Smooth muscle cell (in vitro differentiated cells): Measurements from ENCODE around the gene ALKBH5. TPM values are rescaled to one million over a fixed set of nuclear protein-coding genes. Genes with fewer than 3 reads are reported as not detected.

ENCODE experiments used
- DNase-seq: peaks from one replicate; lab custom pipeline; 2025; ENCODE audit not compliant: unreplicated experiment; lab: John Stamatoyannopoulos, UW
- H2AFZ ChIP-seq: fragments of 200-600 bp; sonication (generic); 2 replicates; pipeline ENCODE4 v1.6.0; 2016; ENCODE audit warnings: antibody characterized with exemption, low read depth, mild to moderate bottlenecking
- H3F3A ChIP-seq: fragments of 200-600 bp; sonication (generic); 2 replicates; pipeline ENCODE4 v1.6.0; 2017; ENCODE audit warnings: antibody characterized with exemption, low read depth
- H3K27ac ChIP-seq: fragments of 200-600 bp; sonication (generic); 2 replicates; pipeline ENCODE4 v1.5.1; 2016; ENCODE audit warnings: low read depth, mild to moderate bottlenecking
- H3K27me3 ChIP-seq: fragments of 200-600 bp; sonication (generic); 2 replicates; pipeline ENCODE4 v1.6.1; 2016; ENCODE audit warnings: low read depth, mild to moderate bottlenecking
- H3K36me3 ChIP-seq: fragments of 200-600 bp; sonication (generic); 2 replicates; pipeline ENCODE4 v1.5.1; 2016; ENCODE audit warnings: low read depth
- H3K4me1 ChIP-seq: fragments of 200-600 bp; sonication (generic); 2 replicates; pipeline ENCODE4 v1.5.1; 2016; ENCODE audit warnings: low read depth
- H3K4me2 ChIP-seq: fragments of 200-600 bp; sonication (generic); 2 replicates; pipeline ENCODE4 v1.6.0; 2016; ENCODE audit warnings: mild to moderate bottlenecking
- H3K4me3 ChIP-seq: fragments of 200-600 bp; sonication (generic); 2 replicates; pipeline ENCODE4 v1.5.1; 2016; ENCODE audit warnings: mild to moderate bottlenecking
- H3K79me2 ChIP-seq: fragments of 200-600 bp; sonication (generic); 2 replicates; pipeline ENCODE4 v1.6.0; 2016; ENCODE audit warnings: low read depth, mild to moderate bottlenecking
- H3K9ac ChIP-seq: fragments of 200-600 bp; sonication (generic); 2 replicates; pipeline ENCODE4 v1.6.0; 2016; ENCODE audit warnings: low read depth
- H3K9me3 ChIP-seq: fragments of 200-600 bp; sonication (generic); replicated peaks from 2 replicates; pipeline ENCODE4 v1.5.1; 2016; ENCODE audit warnings: low read depth
- H4K20me1 ChIP-seq: fragments of 200-600 bp; sonication (generic); 2 replicates; pipeline ENCODE4 v1.6.0; 2016; ENCODE audit warnings: low read depth
- WGBS: methylation state at CpG from one replicate; pipeline ENCODE4 v1.1.7; 2016; ENCODE audit warnings: low lambda C conversion rate; 5-methylcytosine and 5-hydroxymethylcytosine counted together
- polyA plus RNA-seq: library from polyadenylated mRNA; unstranded; fragments of >200 nt; fragmentation: Nextera tagmentation; extraction: Ambion mirVana; gene quantifications from 2 replicates; pipeline ENCODE4 v1.2.1, GENCODE V29; 2016
- total RNA-seq: library from RNA; depleted of rRNA; stranded (reverse); fragments of >200 nt; gene quantifications from 2 replicates; pipeline ENCODE4 v1.2.3, GENCODE V29; 2014
- TF ChIP-seq, protein P1 (sequence below): fragments of 200-600 bp; sonication (generic); IDR thresholded peaks from 2 replicates; pipeline ENCODE4 v1.5.1; 2017; ENCODE audit warnings: borderline replicate concordance, mild to moderate bottlenecking, antibody characterized with exemption; ENCODE audit not compliant: insufficient read depth, poor library complexity, severe bottlenecking

ALKBH5 gene
- total and polyA plus RNA-seq, 2 experiments from 2014 or later, result 93.1 to 119 TPM

- TF ChIP-seq, protein P1, sequence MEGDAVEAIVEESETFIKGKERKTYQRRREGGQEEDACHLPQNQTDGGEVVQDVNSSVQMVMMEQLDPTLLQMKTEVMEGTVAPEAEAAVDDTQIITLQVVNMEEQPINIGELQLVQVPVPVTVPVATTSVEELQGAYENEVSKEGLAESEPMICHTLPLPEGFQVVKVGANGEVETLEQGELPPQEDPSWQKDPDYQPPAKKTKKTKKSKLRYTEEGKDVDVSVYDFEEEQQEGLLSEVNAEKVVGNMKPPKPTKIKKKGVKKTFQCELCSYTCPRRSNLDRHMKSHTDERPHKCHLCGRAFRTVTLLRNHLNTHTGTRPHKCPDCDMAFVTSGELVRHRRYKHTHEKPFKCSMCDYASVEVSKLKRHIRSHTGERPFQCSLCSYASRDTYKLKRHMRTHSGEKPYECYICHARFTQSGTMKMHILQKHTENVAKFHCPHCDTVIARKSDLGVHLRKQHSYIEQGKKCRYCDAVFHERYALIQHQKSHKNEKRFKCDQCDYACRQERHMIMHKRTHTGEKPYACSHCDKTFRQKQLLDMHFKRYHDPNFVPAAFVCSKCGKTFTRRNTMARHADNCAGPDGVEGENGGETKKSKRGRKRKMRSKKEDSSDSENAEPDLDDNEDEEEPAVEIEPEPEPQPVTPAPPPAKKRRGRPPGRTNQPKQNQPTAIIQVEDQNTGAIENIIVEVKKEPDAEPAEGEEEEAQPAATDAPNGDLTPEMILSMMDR, result no peak
- no peak overlapping the region for H3K4me3 ChIP-seq
Observed at GRCh38 chr17:18190628-18191235, 7.1 kb downstream of the ALKBH5 start.

DNA sequence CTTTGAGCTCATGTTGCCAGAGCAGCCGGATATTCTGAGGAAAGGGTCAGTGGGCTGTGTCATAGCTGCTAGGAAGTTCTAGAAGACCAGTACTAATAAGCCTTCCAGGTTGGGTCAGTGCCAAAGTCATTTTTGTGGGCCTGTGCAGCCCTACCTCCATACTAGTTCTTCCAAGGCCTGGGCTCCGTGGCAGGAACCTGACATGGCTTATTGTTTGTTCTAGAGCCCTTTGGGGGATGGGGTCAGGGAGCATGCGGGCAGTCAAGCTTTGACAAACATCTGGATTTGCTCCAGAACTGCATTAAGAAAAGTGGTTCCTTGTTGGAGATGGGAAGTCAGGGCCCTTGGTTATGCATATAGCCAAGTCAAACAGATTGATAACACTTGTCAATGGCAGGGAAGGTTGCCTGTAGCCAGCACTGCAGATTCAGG lies 7.6 kb downstream of the ALKBH5 start:
- Histone ChIP-seq H3K36me3 (peaks cover 4% of the 10 kb centered on the region), H3K9ac (no peak overlapping the region), H3F3A (peaks cover 15% of the 10 kb centered on the region), H2AFZ (no peak overlapping the region), H3K4me2 (peak overlapping the region; percentile 49), H3K79me2 (peaks cover 98% of the 10 kb centered on the region), H4K20me1 (peaks cover 100% of the 10 kb centered on the region), H3K9me3 (no peaks in the 10 kb centered on the region), H3K4me3 (no peak overlapping the region), H3K27ac (no peak overlapping the region), H3K27me3 (no peaks in the 10 kb centered on the region), H3K4me1 (peaks cover 19% of the 10 kb centered on the region)
- WGBS, result 64% methylated on average over 3 of the region's 3 CpGs
- TF ChIP-seq, protein P1, result no peak
- DNase-seq, result no peak

More at GRCh38 chr17:18190628-18191235, 7.1 kb downstream of the ALKBH5 start:
- DNase-seq, result no peak
- Histone ChIP-seq H3K9me3 (no peaks in the 10 kb centered on the region), H2AFZ (no peak overlapping the region), H3K36me3 (no peaks in the 10 kb centered on the region), H3K79me2 (peaks cover 98% of the 10 kb centered on the region), H3K27me3 (no peaks in the 10 kb centered on the region), H3K27ac (no peak overlapping the region), H3K4me1 (peaks cover 24% of the 10 kb centered on the region), H3K9ac (no peak overlapping the region), H3F3A (peaks cover 20% of the 10 kb centered on the region), H4K20me1 (peaks cover 100% of the 10 kb centered on the region), H3K4me2 (peak overlapping the region; percentile 49)
- WGBS, result 65% methylated on average over 3 of the region's 3 CpGs

- no peaks in the 10 kb centered on the region for H3K9me3 ChIP-seq
- no peak overlapping the region for H2AFZ ChIP-seq
- H3K36me3 ChIP-seq, result peaks cover 7% of the 10 kb centered on the region
- no peak overlapping the region for H3K4me2 ChIP-seq
- H3K4me1 ChIP-seq, result peaks cover 12% of the 10 kb centered on the region
- no peak overlapping the region for H3K9ac ChIP-seq
- H3F3A ChIP-seq, result peaks cover 8% of the 10 kb centered on the region
- H3K79me2 ChIP-seq, result peaks cover 98% of the 10 kb centered on the region
- no peak overlapping the region for H3K4me3 ChIP-seq
- no peak for DNase-seq
- peaks cover 100% of the 10 kb centered on the region for H4K20me1 ChIP-seq
- H3K27me3 ChIP-seq, result no peaks in the 10 kb centered on the region
- TF ChIP-seq, protein P1, result peak; percentile 21
- no peak overlapping the region for H3K27ac ChIP-seq
- 79% methylated on average over 2 of the region's 2 CpGs for WGBS
Observed at GRCh38 chr17:18191967-18192366, 8.3 kb downstream of the ALKBH5 start.

- no peak overlapping the region for H3K9ac ChIP-seq
- H3K79me2 ChIP-seq, result peaks cover 98% of the 10 kb centered on the region
- H3K9me3 ChIP-seq, result no peaks in the 10 kb centered on the region
- no peak for DNase-seq
- WGBS, result 96% methylated on average over 4 of the region's 4 CpGs
- no peaks in the 10 kb centered on the region for H3F3A ChIP-seq
- peaks cover 7% of the 10 kb centered on the region for H3K36me3 ChIP-seq
- no peak overlapping the region for H2AFZ ChIP-seq
- TF ChIP-seq, protein P1, result no peak
- H4K20me1 ChIP-seq, result peaks cover 100% of the 10 kb centered on the region
- H3K27ac ChIP-seq, result peak overlapping the region; percentile 10
- H3K4me3 ChIP-seq, result no peak overlapping the region
- H3K4me1 ChIP-seq, result no peaks in the 10 kb centered on the region
- H3K27me3 ChIP-seq, result no peaks in the 10 kb centered on the region
- H3K4me2 ChIP-seq, result no peak overlapping the region
Observed at GRCh38 chr17:18194394-18194793, 10.8 kb downstream of the ALKBH5 start.
